Cardiac fibroblast (primary cell): Measurements from ENCODE around the gene SLC16A4.
"Not testable (repeated sequence)": the region's sequence is repeated elsewhere in the genome, so short reads cannot be mapped to it uniquely, and the experiment has no call there.

ENCODE experiments used
- DNase-seq, 2 donors: peaks; one replicate each; pipeline versions ENCODE4 v3.0.0 to v3.0.0-alpha.2; 2010; ENCODE audit warnings: low read depth in 2 of 2
- H3K4me3 ChIP-seq, 2 donors: replicated peaks in 1 of 2; 1 replicate in 1 of 2; 2 replicates in 1 of 2; pipeline ENCODE4 v1.5.1; 2011; ENCODE audit warnings: low read depth in 2 of 2, low read length in 2 of 2, mild to moderate bottlenecking in 2 of 2, moderate library complexity in 1 of 2
- CTCF ChIP-seq: IDR thresholded peaks from one replicate; pipeline ENCODE4 v1.5.1; 2011; ENCODE audit warnings: low read depth, mild to moderate bottlenecking, low read length, inconsistent platforms

The SLC16A4 gene

GRCh38 chr1:110420874-110421793 lies 30.3 kb upstream of the SLC16A4 start:
- peak; percentile 29 to 73 for DNase-seq
- TF ChIP-seq CTCF: no peak
- H3K4me3 ChIP-seq: no peak overlapping the region

GRCh38 chr1:110420023-110420662 lies 29.3 kb upstream of the SLC16A4 start:
- no peak for TF ChIP-seq CTCF
- no peak for DNase-seq

GRCh38 chr1:110418729-110419128 lies 27.9 kb upstream of the SLC16A4 start:
- TF ChIP-seq CTCF: no peak
- H3K4me3 ChIP-seq: no peak overlapping the region
- no peak for DNase-seq

More at GRCh38 chr1:110420023-110420662, 29.3 kb upstream of the SLC16A4 start:
- no peak overlapping the region for H3K4me3 ChIP-seq

- DNase-seq: not testable (repeated sequence)
These were observed 22.2 kb upstream of the SLC16A4 start for GRCh38 chr1:110413045-110413444.

GRCh38 chr1:110412576-110412975 lies 21.8 kb upstream of the SLC16A4 start:
- peak; percentile 82 for TF ChIP-seq CTCF
- H3K4me3 ChIP-seq: no peak overlapping the region
- DNase-seq: peak; percentile 80 to 81

More at GRCh38 chr1:110413045-110413444, 22.2 kb upstream of the SLC16A4 start:
- not testable (repeated sequence) for H3K4me3 ChIP-seq

GRCh38 chr1:110411173-110411735 lies 20.4 kb upstream of the SLC16A4 start:
- no peak for DNase-seq
- TF ChIP-seq CTCF: no peak

GRCh38 chr1:110409316-110409715 lies 18.5 kb upstream of the SLC16A4 start:
- DNase-seq: no peak
- TF ChIP-seq CTCF: no peak
- H3K4me3 ChIP-seq: no peak overlapping the region

More at GRCh38 chr1:110411173-110411735, 20.4 kb upstream of the SLC16A4 start:
- no peak overlapping the region for H3K4me3 ChIP-seq
